GM18907 (cell line): Measurements from ENCODE around the gene ACTN2.
A peak's percentile ranks its signal among the peaks of the same experiment; 100 is the strongest.
"Not testable (repeated sequence)": the region's sequence is repeated elsewhere in the genome, so short reads cannot be mapped to it uniquely, and the experiment has no call there.

Source experiments
- ATAC-seq: cut with Tn5 transposase; IDR thresholded peaks from one replicate; pipeline ENCODE4 v1.9.1; 2021; ENCODE audit warnings: mild to moderate bottlenecking, moderate library complexity; ENCODE audit not compliant: unreplicated experiment

ACTN2 gene

GRCh38 chr1:236685917-236686814 is at the start of gene ACTN2:
Gene ACTN2 (plus strand): TSS chr1:236686499. CDS start chr1:236686674, 175 bp downstream.
- peak; percentile 84 for ATAC-seq

GRCh38 chr1:236638945-236639344 is 47.4 kb upstream of the ACTN2 start:
- no peak for ATAC-seq

- no peak for ATAC-seq
These were observed 46.6 kb upstream of the ACTN2 start for GRCh38 chr1:236639686-236640085.

- no peak for ATAC-seq
These were observed 43.5 kb upstream of the ACTN2 start for GRCh38 chr1:236642763-236643162.

- ATAC-seq = no peak
These were observed 41.2 kb upstream of the ACTN2 start for GRCh38 chr1:236645016-236645680.

- no peak for ATAC-seq
These were observed 31.8 kb upstream of the ACTN2 start for GRCh38 chr1:236654511-236654910.

- no peak for ATAC-seq
These were observed 31.3 kb upstream of the ACTN2 start for GRCh38 chr1:236654957-236655356.

- ATAC-seq = no peak
These were observed 28.9 kb upstream of the ACTN2 start for GRCh38 chr1:236657398-236657797.

- ATAC-seq = no peak
These were observed 26.3 kb upstream of the ACTN2 start for GRCh38 chr1:236659792-236660587.

GRCh38 chr1:236663934-236664333 is 22.4 kb upstream of the ACTN2 start:
- no peak for ATAC-seq

GRCh38 chr1:236668909-236669308 is 17.4 kb upstream of the ACTN2 start:
- not testable (repeated sequence) for ATAC-seq

- ATAC-seq = no peak
These were observed 16.2 kb upstream of the ACTN2 start for GRCh38 chr1:236670060-236670459.

- ATAC-seq = no peak
These were observed 12.9 kb upstream of the ACTN2 start for GRCh38 chr1:236673289-236673919.

- ATAC-seq = no peak
These were observed 8.6 kb upstream of the ACTN2 start for GRCh38 chr1:236677641-236678235.

GRCh38 chr1:236681219-236681618 is 5.1 kb upstream of the ACTN2 start:
- ATAC-seq = no peak

- no peak for ATAC-seq
These were observed 938 bp upstream of the ACTN2 start for GRCh38 chr1:236685205-236685916.

GRCh38 chr1:236686815-236687160 is 489 bp downstream of the ACTN2 start:
- no peak for ATAC-seq

GRCh38 chr1:236687273-236687672 is 974 bp downstream of the ACTN2 start:
- ATAC-seq = no peak

- ATAC-seq = no peak
These were observed 2.4 kb downstream of the ACTN2 start for GRCh38 chr1:236688705-236689104.
